PC-3 (cell line): Measurements from ENCODE around the gene TATDN3.

Experiments used
- EZH2 ChIP-seq: fragments of 300-600 bp; sonication (generic); IDR thresholded peaks from one replicate; pipeline ENCODE4 v1.6.1; 2017; ENCODE audit warnings: antibody characterized with exemption, mild to moderate bottlenecking, low read length; ENCODE audit not compliant: unreplicated experiment
- TF ChIP-seq, protein P1 (sequence below): fragments of 300-600 bp; sonication (generic); conservative IDR thresholded peaks from 2 replicates; pipeline ENCODE4 v1.5.1; 2017; ENCODE audit warnings: antibody characterized with exemption, low read depth, mild to moderate bottlenecking, low read length

DNA sequence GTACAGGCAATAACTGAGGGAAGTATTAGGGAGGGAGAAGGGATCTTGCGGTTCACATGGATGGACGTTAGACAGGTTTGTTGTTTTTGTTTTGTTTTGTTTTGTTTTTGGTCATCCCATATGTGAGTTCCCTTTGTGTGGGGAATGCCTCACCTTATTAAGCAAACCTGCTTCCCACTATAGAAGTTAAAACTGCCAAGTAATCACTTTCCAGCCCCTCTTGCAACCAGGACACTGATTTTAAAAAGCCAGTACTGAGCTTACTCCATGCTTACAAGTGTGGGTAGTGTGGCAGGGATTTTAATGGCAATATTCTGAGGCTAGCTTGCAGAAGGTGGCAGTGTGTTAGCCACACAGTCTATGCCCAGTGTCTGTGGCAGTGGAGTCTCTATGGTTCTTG lies 29.3 kb downstream of the TATDN3 start:
- TF ChIP-seq, protein P1, sequence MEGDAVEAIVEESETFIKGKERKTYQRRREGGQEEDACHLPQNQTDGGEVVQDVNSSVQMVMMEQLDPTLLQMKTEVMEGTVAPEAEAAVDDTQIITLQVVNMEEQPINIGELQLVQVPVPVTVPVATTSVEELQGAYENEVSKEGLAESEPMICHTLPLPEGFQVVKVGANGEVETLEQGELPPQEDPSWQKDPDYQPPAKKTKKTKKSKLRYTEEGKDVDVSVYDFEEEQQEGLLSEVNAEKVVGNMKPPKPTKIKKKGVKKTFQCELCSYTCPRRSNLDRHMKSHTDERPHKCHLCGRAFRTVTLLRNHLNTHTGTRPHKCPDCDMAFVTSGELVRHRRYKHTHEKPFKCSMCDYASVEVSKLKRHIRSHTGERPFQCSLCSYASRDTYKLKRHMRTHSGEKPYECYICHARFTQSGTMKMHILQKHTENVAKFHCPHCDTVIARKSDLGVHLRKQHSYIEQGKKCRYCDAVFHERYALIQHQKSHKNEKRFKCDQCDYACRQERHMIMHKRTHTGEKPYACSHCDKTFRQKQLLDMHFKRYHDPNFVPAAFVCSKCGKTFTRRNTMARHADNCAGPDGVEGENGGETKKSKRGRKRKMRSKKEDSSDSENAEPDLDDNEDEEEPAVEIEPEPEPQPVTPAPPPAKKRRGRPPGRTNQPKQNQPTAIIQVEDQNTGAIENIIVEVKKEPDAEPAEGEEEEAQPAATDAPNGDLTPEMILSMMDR: no peak
- no peak for TF ChIP-seq EZH2
